PC-9 (cell line): Measurements from ENCODE around the gene DUS1L.

Experiments used
- EZH2 ChIP-seq: fragments of 200-600 bp; sonication (generic); IDR thresholded peaks from 2 replicates; pipeline ENCODE4 v1.8.0; 2017; ENCODE audit warnings: antibody characterized with exemption, low read depth
- TF ChIP-seq, protein P1 (sequence below): fragments of 200-600 bp; sonication (generic); conservative IDR thresholded peaks from 2 replicates; pipeline ENCODE4 v1.6.1; 2017; ENCODE audit warnings: mixed run types, antibody characterized with exemption, mild to moderate bottlenecking, moderate library complexity

DNA sequence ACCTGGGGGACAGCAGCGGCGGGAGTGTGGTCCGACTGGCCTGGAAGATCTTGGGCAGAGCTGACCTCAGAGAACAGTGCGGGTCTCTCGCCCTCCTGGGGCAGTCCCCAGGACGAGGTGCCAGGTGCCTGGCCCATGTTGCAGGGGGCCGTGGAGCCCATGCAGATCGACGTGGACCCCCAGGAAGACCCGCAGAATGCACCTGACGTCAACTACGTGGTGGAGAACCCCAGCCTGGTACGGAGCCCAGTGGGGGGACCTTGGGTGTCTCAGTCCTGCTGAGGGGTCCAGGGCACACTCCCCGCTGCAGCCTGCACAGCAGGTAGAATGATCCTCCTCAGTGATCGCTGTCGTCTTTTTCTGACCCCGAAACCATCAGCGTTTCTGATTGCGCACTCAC is 12.5 kb downstream of the DUS1L start:
- TF ChIP-seq, protein P1, sequence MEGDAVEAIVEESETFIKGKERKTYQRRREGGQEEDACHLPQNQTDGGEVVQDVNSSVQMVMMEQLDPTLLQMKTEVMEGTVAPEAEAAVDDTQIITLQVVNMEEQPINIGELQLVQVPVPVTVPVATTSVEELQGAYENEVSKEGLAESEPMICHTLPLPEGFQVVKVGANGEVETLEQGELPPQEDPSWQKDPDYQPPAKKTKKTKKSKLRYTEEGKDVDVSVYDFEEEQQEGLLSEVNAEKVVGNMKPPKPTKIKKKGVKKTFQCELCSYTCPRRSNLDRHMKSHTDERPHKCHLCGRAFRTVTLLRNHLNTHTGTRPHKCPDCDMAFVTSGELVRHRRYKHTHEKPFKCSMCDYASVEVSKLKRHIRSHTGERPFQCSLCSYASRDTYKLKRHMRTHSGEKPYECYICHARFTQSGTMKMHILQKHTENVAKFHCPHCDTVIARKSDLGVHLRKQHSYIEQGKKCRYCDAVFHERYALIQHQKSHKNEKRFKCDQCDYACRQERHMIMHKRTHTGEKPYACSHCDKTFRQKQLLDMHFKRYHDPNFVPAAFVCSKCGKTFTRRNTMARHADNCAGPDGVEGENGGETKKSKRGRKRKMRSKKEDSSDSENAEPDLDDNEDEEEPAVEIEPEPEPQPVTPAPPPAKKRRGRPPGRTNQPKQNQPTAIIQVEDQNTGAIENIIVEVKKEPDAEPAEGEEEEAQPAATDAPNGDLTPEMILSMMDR = no peak
- TF ChIP-seq EZH2 = no peak
